GM19351 (cell line): Measurements from ENCODE around the gene ACOX2.
A peak's percentile ranks its signal among the peaks of the same experiment; 100 is the strongest.

Experiments used
- ATAC-seq: cut with Tn5 transposase; IDR thresholded peaks from one replicate; pipeline ENCODE4 v1.9.1; 2021; ENCODE audit warnings: mild to moderate bottlenecking, moderate library complexity; ENCODE audit not compliant: unreplicated experiment

ACOX2 gene

GRCh38 chr3:58514405-58514804 is 22.6 kb downstream of the ACOX2 start:
- no peak for ATAC-seq

DNA sequence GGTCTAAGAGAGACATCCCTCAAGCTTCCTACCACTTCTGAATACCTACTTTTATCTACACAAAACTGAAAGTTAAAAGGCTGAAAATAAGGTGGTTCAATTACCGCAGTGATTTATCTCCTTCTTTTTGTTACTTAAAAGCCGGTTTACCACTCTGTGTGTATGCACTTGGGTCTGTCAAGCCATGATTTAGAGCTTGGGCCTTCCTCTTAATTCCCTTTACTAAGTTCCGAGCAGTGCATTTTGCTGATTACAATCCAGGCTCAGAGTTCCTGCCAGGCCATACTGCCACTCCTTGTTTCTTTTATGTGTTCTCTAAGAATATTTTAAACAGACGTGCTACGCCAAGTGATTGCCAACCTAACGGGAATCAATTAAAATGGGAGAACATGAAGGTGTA is 28.6 kb downstream of the ACOX2 start:
- no peak for ATAC-seq

GRCh38 chr3:58507356-58508078 is 29.5 kb downstream of the ACOX2 start:
- ATAC-seq = no peak

GRCh38 chr3:58502872-58503271 is 34.1 kb downstream of the ACOX2 start:
- no peak for ATAC-seq

GRCh38 chr3:58497097-58497496 is 39.9 kb downstream of the ACOX2 start:
- no peak for ATAC-seq

- no peak for ATAC-seq
Measured at GRCh38 chr3:58496206-58496857, 40.7 kb downstream of the ACOX2 start.

- ATAC-seq = no peak
Measured at GRCh38 chr3:58495101-58495500, 41.9 kb downstream of the ACOX2 start.

DNA sequence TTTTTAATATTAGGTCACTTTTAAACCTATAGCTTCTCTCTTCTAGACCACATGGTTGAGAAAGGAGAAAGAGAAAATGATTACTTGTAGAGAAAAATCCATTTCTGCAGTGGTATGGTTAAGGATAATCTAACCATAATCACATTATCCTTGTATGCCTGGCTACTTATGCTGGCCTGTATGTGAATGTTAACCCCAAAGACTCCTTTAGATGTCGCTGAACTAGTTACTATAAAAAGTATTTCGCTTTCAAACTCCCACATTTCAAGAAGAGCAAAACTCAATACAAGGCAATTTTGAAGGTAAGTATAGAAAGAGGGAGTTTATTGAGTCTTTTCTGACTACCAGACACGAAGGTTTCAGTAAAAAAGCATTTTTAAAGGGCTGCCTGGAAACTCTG is 42.9 kb downstream of the ACOX2 start:
- no peak for ATAC-seq

DNA sequence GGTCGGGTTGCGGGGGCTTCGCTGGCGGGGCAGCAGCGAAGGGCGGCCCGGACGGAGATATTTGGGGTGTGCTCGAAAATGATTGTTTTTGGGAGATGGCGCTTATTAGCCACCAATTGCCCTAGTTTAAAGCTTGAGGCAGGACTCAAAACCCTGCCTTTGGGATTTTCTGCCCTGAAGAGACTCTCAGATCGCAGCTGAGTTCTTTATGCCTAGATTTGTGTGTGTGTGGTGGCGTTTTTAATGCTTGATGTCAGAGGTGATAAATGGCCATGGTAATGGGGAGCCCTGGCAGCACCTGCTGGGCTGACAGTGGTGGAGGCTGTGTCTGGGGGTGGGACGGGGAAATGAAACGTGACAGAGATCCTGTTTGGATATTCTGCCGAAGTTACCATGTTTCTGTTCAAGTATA is 44.5 kb downstream of the ACOX2 start:
- peak; percentile 24 for ATAC-seq

DNA sequence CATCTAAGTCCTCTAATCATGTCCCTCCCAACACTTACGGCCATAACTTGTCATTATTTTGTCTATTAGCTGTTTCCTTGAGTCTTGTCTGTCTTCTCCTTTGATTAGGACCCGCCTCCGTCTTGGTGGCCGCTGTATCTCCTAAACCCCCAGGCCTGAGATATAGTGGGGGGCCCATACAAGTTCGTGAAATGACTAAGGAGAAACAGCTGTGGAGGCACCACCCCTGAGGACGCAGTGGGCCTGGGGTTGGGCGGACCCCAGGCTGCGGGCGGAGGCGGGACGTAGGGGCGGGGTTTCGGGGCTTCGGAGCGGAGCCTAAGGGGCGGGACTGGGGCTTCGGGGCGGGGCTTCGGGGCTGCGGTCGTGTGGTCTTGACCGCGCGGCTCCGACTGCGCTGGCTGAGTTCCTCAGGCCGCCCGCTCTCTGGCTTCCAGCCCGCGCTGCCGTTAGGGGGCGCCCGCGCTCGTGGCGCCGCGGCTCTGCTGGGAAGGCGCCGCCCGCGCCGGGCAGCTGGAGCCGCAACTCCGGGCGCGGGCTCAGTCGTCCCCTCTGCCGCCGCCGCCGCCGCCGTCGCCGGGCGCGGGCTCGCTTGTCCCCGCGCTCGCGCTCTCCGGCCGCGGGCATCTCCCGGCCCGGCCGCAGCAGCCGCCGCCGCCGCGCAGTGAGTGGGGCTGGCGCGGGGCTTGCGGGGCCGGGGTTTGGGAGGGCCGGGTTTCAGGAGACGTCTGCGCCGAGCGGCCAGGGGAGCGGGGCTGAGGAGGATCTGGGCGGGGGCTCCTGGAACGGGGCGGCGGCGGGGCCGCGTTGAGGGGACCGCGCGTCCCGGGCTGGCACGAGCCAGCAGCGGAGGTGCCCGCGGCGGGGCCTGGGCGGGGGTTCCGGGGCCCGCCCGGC is 45.2 kb downstream of the ACOX2 start, which contains the start of gene KCTD6:
TSS of gene KCTD6 (plus strand) at position 591 of the 897 bp plus-strand sequence. CDS start 6,660 bp downstream, outside the sequence.
- ATAC-seq = peak; percentile 81

DNA sequence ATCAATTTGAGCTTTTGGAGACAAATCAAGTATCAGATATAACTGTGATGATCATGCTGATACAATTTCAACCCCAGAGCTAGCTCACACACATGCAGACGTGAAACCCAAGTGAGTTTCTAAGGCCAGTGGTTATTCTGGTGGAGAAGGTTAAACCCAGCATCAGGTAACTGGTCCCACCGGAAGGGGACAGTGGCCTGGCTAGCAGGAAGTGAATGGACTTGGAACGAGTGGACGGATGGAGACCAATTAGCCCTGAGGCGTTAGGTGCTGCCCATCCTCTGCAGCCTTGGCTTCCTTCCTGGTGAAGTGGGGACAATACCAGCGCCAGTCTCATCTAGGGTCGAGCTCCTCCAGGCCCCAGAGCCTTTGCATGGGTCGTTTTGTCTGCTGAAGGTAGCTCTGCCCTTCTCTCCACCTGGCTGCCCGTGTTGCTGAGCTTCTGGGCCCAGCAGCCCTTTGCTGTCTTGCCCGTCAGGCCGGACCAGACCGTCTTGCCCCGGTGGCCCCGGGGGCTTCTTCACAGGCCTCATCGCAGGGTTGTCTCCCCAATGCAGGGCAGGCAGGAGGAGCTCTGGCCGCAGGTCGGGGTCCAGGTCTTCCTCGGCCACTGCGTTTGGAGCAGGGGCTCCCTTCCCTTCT is 46.0 kb downstream of the ACOX2 start:
- no peak for ATAC-seq

DNA sequence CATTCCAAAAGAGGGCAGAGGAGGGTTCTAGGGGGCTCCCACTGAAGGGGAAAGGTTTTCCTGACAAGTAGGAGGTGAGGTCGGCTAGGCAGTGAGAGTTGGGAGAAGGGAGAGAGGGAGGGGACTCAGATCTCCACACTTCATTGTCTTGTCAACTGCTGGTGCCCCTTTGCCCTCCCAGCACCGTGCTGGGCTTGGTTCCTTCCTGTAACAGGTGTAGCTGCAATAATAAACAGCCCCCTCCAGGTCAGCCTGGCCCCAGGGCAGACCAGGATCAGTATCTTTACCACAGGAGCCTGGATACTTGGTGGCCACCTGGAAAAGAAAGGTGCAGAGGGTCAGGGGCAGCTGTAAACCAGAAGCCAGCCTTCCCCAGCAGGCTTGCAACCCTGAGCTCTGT is 48.0 kb downstream of the ACOX2 start:
- no peak for ATAC-seq

GRCh38 chr3:58487140-58487886 is 49.7 kb downstream of the ACOX2 start:
- ATAC-seq = no peak

DNA sequence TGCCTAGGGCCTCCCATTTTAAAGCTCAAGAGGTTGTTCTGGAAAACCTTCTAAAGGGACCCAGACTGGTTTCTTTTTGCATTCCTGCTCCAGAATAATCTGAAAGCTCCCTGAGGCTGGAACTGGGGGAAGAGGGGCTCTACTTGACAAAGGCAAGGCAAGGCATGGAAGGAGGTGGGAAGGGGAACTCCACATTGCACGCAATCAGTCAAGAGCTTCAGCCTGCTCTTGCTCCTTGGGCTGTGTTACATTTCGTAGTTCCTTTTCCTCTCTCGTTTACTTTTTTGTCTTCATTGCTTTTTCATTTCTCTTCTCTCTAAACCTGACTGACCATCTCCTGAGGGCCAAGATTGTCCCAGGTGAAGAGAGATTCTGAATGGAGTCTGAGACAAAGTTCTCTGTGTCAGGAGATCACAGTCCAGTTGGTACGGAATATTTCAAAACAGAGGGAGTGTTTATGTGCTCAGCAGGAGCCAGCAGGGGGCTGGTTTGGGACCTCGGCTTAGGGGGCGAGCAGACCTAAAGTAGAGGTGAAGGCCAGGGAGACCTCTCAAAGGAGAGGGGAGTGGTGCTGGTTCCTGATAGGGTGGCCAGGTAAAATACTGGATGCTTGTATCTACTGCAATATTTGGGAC is 51.1 kb downstream of the ACOX2 start:
- ATAC-seq = no peak

DNA sequence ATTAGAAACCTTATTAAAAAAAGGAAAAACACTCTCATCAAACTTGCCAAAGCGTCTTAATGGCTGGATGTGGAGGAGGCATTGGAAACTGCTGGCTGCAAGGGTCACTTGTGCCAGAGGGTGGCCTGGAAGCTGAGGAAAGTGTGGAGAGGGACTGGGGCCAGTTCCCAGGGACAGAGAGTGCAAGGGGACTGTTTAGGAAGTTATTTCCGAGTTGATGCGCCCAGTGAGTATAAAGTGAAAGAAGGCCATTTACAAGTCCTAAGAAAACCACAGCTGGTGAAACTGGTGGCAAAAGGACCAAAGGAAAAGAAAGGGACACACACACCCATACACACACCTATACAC is 52.3 kb downstream of the ACOX2 start:
- no peak for ATAC-seq

DNA sequence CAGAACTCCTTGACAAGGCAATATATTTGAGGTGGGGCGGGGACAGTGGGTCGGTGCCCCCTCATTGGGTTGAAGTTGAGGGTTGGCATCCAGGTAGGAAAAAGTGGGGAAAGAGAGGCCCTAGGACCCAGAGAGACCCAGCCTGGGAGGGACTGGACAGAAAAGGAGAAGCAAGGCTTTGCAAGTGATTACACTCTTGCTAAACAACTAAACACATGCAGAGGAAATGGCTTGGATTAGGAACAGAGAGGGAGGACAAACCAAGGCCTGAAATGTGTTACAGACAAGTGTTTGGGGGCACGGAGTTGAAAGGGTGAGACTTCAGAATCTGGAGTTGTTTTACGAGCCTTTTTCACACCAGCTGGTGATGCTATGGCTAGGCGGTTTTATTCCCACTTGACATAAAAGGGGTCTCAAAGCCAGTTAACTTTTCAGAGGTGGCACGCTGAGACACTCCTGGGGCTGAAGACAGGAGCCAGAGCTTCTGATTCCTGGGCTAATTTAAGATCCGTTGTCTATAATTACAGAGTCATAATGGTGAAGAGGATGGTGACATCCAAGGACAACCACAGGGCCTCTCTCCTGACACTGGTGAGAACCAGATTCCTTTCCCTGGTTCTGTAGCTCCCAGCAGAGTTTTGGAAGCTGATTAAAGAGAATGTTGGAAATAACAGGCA is 52.8 kb downstream of the ACOX2 start:
- no peak for ATAC-seq

- ATAC-seq = no peak
Measured at GRCh38 chr3:58482917-58483636, 53.9 kb downstream of the ACOX2 start.

- no peak for ATAC-seq
Measured at GRCh38 chr3:58480309-58480708, 56.7 kb downstream of the ACOX2 start.

- ATAC-seq = no peak
Measured at GRCh38 chr3:58478781-58479180, 58.2 kb downstream of the ACOX2 start.
